H9 (cell line): Measurements from ENCODE around the gene PRR16. TPM values are rescaled to one million over a fixed set of nuclear protein-coding genes. Genes with fewer than 3 reads are reported as not detected.

Experiments used
- DNase-seq: peaks from one replicate; pipeline ENCODE4 v3.0.0-alpha.2; 2017
- H2AFZ ChIP-seq: one replicate; pipeline ENCODE4 v1.6.1; 2013; ENCODE audit warnings: mild to moderate bottlenecking, low read length, control low read depth, moderate library complexity
- H2AK5ac ChIP-seq: 2 replicates; pipeline ENCODE4 v1.6.1; 2013; ENCODE audit warnings: low read length, control low read depth, mixed read lengths; ENCODE audit not compliant: insufficient read length
- H2BK120ac ChIP-seq: one replicate; pipeline ENCODE4 v1.6.1; 2013; ENCODE audit warnings: low read depth, mild to moderate bottlenecking, low read length, control low read depth, inconsistent platforms; ENCODE audit not compliant: poor library complexity, severe bottlenecking
- H2BK12ac ChIP-seq: 2 replicates; pipeline ENCODE4 v1.6.1; 2013; ENCODE audit warnings: low read length, control low read depth, mixed read lengths, low read depth; ENCODE audit not compliant: insufficient read length
- H2BK15ac ChIP-seq: 2 replicates; pipeline ENCODE4 v1.6.1; 2013; ENCODE audit warnings: low read depth, low read length, control low read depth
- H2BK20ac ChIP-seq: one replicate; pipeline ENCODE4 v1.6.1; 2013; ENCODE audit warnings: low read depth, mild to moderate bottlenecking, low read length, control low read depth, inconsistent platforms; ENCODE audit not compliant: poor library complexity, severe bottlenecking
- H2BK5ac ChIP-seq: 2 replicates; pipeline ENCODE4 v1.6.1; 2013; ENCODE audit warnings: low read length, control low read depth, mixed read lengths; ENCODE audit not compliant: insufficient read length
- H3K14ac ChIP-seq: 2 replicates; pipeline ENCODE4 v1.6.1; 2013; ENCODE audit warnings: low read length, control low read depth; ENCODE audit not compliant: insufficient read depth
- H3K18ac ChIP-seq: 2 replicates; pipeline ENCODE4 v1.6.1; 2013; ENCODE audit warnings: low read depth, mild to moderate bottlenecking, mixed read lengths, low read length, control low read depth; ENCODE audit not compliant: insufficient read length
- H3K23ac ChIP-seq: 2 replicates; pipeline ENCODE4 v1.6.1; 2013; ENCODE audit warnings: low read length, control low read depth, mixed read lengths, low read depth; ENCODE audit not compliant: insufficient read length
- H3K23me2 ChIP-seq: 2 replicates; pipeline ENCODE4 v1.6.1; 2013; ENCODE audit warnings: low read depth, mild to moderate bottlenecking, mixed read lengths, low read length, control low read depth; ENCODE audit not compliant: insufficient read length, poor library complexity, severe bottlenecking
- H3K27ac ChIP-seq: 2 replicates; pipeline ENCODE4 v1.5.1; 2013; ENCODE audit warnings: low read length, control low read depth, mixed read lengths, low read depth; ENCODE audit not compliant: insufficient read length
- H3K27me3 ChIP-seq: 2 replicates; pipeline ENCODE4 v1.6.1; 2013; ENCODE audit warnings: low read length, control low read depth, inconsistent platforms; ENCODE audit not compliant: insufficient read depth
- H3K4ac ChIP-seq: 2 replicates; pipeline ENCODE4 v1.6.1; 2013; ENCODE audit warnings: low read depth, mild to moderate bottlenecking, control low read depth, inconsistent platforms, low read length, moderate library complexity
- H3K4me1 ChIP-seq: 2 replicates; pipeline ENCODE4 v1.6.1; 2013; ENCODE audit warnings: low read length, control low read depth, inconsistent platforms; ENCODE audit not compliant: insufficient read depth
- H3K4me2 ChIP-seq: 2 replicates; pipeline ENCODE4 v1.6.1; 2013; ENCODE audit warnings: low read length, control low read depth, mixed read lengths; ENCODE audit not compliant: insufficient read length, insufficient read depth
- H3K56ac ChIP-seq: 2 replicates; pipeline ENCODE4 v1.6.1; 2013; ENCODE audit warnings: low read depth, mild to moderate bottlenecking, mixed read lengths, low read length, control low read depth; ENCODE audit not compliant: insufficient read length
- H3K79me1 ChIP-seq: 2 replicates; pipeline ENCODE4 v1.6.1; 2013; ENCODE audit warnings: low read depth, mild to moderate bottlenecking, moderate library complexity, low read length, control low read depth, inconsistent platforms; ENCODE audit not compliant: insufficient read depth, poor library complexity, severe bottlenecking
- H3K79me2 ChIP-seq: 2 replicates; pipeline ENCODE4 v1.6.1; 2013; ENCODE audit warnings: low read length, control low read depth, inconsistent platforms; ENCODE audit not compliant: insufficient read depth
- H3K9ac ChIP-seq: 2 replicates; pipeline ENCODE4 v1.6.1; 2013; ENCODE audit warnings: low read length, control low read depth, mixed read lengths; ENCODE audit not compliant: insufficient read length; ENCODE audit errors: extremely low read depth
- H3K9me3 ChIP-seq: one replicate; pipeline ENCODE4 v1.6.1; 2013; ENCODE audit warnings: low read depth, low read length, inconsistent platforms; ENCODE audit not compliant: control insufficient read depth
- H3T11ph ChIP-seq: one replicate; pipeline ENCODE4 v1.6.1; 2013; ENCODE audit warnings: mild to moderate bottlenecking, low read length, control low read depth, inconsistent platforms
- H4K20me1 ChIP-seq: one replicate; pipeline ENCODE4 v1.6.1; 2013; ENCODE audit not compliant: control insufficient read depth, insufficient read length, insufficient read depth
- H4K5ac ChIP-seq: 2 replicates; pipeline ENCODE4 v1.6.1; 2013; ENCODE audit warnings: low read depth, mild to moderate bottlenecking, mixed read lengths, low read length, control low read depth; ENCODE audit not compliant: insufficient read length
- H4K8ac ChIP-seq: replicated peaks from 2 replicates; pipeline ENCODE4 v1.6.1; 2013; ENCODE audit warnings: low read length, control low read depth, mixed read lengths, low read depth; ENCODE audit not compliant: insufficient read length
- H4K91ac ChIP-seq: 2 replicates; pipeline ENCODE4 v1.6.1; 2013; ENCODE audit warnings: low read depth, mild to moderate bottlenecking, moderate library complexity, mixed read lengths, low read length, control low read depth; ENCODE audit not compliant: insufficient read length
- H3K27ac Mint-ChIP-seq, 3 experiments: 2 replicates in 2 of 3; 3 replicates in 1 of 3; pipeline ENCODE4 v1.8.0; 2020 to 2021; ENCODE audit warnings: mixed read lengths in 3 of 3, mild to moderate bottlenecking in 1 of 3, moderate library complexity in 1 of 3
- H3K27me3 Mint-ChIP-seq: 2 replicates; pipeline ENCODE4 v1.8.0; 2021; ENCODE audit warnings: low read depth, mild to moderate bottlenecking, moderate library complexity, mixed read lengths
- H3K36me3 Mint-ChIP-seq, 3 experiments: 2 replicates in 2 of 3; 3 replicates in 1 of 3; pipeline ENCODE4 v1.8.0; 2020 to 2021; ENCODE audit warnings: low read depth in 3 of 3, mixed read lengths in 3 of 3; ENCODE audit not compliant: insufficient read depth in 1 of 3
- H3K4me1 Mint-ChIP-seq, 2 experiments: 2 replicates each; pipeline ENCODE4 v1.8.0; 2020; ENCODE audit warnings: mixed read lengths in 2 of 2
- H3K4me3 Mint-ChIP-seq, 2 experiments: 2 replicates in 1 of 2; 3 replicates in 1 of 2; pipeline ENCODE4 v1.8.0; 2020 to 2021; ENCODE audit warnings: mild to moderate bottlenecking in 2 of 2, mixed read lengths in 2 of 2, moderate library complexity in 1 of 2
- H3K9me3 Mint-ChIP-seq, 2 experiments: 2 replicates in 1 of 2; 3 replicates in 1 of 2; pipeline ENCODE4 v1.8.0; 2020; ENCODE audit warnings: mild to moderate bottlenecking in 2 of 2, mixed read lengths in 2 of 2, moderate library complexity in 1 of 2
- WGBS: extraction: QIAGEN DNeasy Blood & Tissue Kit; methylation state at CpG from one replicate; pipeline ENCODE4 v1.1.7; 2013; ENCODE audit warnings: missing lambda C conversion rate, low lambda C conversion rate, mixed read lengths; ENCODE audit not compliant: insufficient read length; ENCODE audit errors: extremely low coverage; 5-methylcytosine and 5-hydroxymethylcytosine counted together
- total RNA-seq: library from RNA; stranded (reverse); gene quantifications from 2 replicates; pipeline ENCODE4 v1.2.1, GENCODE V29; 2021
- TF ChIP-seq, protein P1 (sequence below): fragments of 200-600 bp; sonication (generic); conservative IDR thresholded peaks from 3 replicates; pipeline ENCODE4 v1.8.0; 2021; ENCODE audit warnings: antibody characterized with exemption, mild to moderate bottlenecking

Gene PRR16
- total RNA-seq, 1 experiment from 2014 or later = 0.13 TPM

DNA sequence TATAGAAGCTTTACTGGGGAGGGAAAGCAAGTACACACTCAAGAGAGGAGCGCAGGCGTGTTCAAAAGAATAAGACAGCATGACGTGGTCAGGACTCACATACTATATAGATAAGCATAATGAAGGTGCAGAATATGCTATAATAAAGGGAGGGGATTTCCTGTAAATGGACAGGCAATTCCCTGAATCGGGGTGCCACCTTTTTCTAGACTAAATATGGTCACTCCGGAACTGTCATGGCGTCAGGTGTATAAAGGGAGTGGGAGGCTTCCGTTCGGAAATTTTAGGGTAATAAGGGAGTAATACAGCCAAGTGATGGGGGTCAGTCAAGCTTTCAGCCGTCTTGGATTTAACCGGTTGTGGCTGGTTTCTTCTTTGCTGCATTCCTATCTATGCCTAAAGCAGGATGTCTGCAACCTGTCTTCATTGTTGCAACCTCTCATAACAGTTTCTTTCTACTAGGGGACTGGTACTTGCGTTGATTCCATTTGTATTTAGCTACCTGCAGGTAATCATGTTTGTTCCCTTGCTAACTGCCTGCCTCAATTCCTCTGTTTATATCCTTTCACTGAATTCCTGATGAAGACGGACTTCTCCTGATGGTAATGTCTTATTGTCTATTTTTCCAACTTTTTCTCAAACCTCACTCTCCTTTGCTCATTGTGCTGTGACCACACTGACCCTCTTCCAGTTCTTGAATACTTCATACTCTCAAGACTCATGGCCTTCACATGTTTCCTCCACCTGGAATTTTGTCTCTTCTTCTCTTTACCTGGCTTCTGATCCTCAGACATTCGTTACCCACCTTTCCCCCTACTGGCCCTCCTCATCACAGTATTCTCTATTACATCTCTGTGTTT, 48.9 kb downstream of the PRR16 start:
- Histone ChIP-seq H2BK15ac (no peak overlapping the region), H3K23ac (no peak overlapping the region), H4K8ac (no peak overlapping the region), H3K4ac (no peak overlapping the region), H3K9me3 (no peaks in the 10 kb centered on the region), H3K27ac (no peak overlapping the region), H2BK5ac (no peak overlapping the region), H2AFZ (no peak overlapping the region), H4K20me1 (no peaks in the 10 kb centered on the region), H3K79me2 (no peaks in the 10 kb centered on the region), H3T11ph (no peak overlapping the region), H2BK20ac (no peak overlapping the region), H2BK12ac (no peak overlapping the region), H3K9ac (no peak overlapping the region), H2BK120ac (no peak overlapping the region), H3K27me3 (no peaks in the 10 kb centered on the region), H2AK5ac (no peak overlapping the region), H3K79me1 (no peaks in the 10 kb centered on the region), H3K56ac (no peak overlapping the region), H4K5ac (no peak overlapping the region), H3K4me2 (no peak overlapping the region), H4K91ac (no peak overlapping the region), H3K18ac (no peak overlapping the region), H3K14ac (no peak overlapping the region), H3K4me1 (peaks cover 13% of the 10 kb centered on the region), H3K23me2 (no peaks in the 10 kb centered on the region)
- no peaks in the 10 kb centered on the region for H3K9me3 Mint-ChIP-seq
- no peaks in the 10 kb centered on the region for H3K27me3 Mint-ChIP-seq
- H3K4me3 Mint-ChIP-seq = peak overlapping the region in 1 of 2 experiments; percentile 47; a peak in 1 of 5 replicates
- H3K4me1 Mint-ChIP-seq = peaks cover 46 to 54% of the 10 kb centered on the region in 2 experiments
- no peak for DNase-seq
- peak overlapping the region; percentile 58 to 98 (median 86); a peak in 5 of 7 replicates for H3K27ac Mint-ChIP-seq
- TF ChIP-seq, protein P1, sequence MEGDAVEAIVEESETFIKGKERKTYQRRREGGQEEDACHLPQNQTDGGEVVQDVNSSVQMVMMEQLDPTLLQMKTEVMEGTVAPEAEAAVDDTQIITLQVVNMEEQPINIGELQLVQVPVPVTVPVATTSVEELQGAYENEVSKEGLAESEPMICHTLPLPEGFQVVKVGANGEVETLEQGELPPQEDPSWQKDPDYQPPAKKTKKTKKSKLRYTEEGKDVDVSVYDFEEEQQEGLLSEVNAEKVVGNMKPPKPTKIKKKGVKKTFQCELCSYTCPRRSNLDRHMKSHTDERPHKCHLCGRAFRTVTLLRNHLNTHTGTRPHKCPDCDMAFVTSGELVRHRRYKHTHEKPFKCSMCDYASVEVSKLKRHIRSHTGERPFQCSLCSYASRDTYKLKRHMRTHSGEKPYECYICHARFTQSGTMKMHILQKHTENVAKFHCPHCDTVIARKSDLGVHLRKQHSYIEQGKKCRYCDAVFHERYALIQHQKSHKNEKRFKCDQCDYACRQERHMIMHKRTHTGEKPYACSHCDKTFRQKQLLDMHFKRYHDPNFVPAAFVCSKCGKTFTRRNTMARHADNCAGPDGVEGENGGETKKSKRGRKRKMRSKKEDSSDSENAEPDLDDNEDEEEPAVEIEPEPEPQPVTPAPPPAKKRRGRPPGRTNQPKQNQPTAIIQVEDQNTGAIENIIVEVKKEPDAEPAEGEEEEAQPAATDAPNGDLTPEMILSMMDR = no peak
- H3K36me3 Mint-ChIP-seq = no peaks in the 10 kb centered on the region; a peak in 1 of 7 replicates
- WGBS = no CpG with 5 or more reads among the region's 13 CpGs
